Stimulated activated CD8-positive, alpha-beta memory T cell treated with anti-CD3 and anti-CD28 coated beads, Interleukin-4, amount 100 ng/mL, for 1 hour (primary cell): ENCODE measurements around the gene ERICH6B.

Experiments used
- DNase-seq, 2 donors: peaks; one replicate each; pipeline ENCODE4 v3.0.0-alpha.2; 2020; ENCODE audit warnings: low read depth in 2 of 2, low spot score in 1 of 2

ERICH6B gene

GRCh38 chr13:45602183-45603170, 13.1 kb downstream of the ERICH6B start:
- no peak for DNase-seq

- no peak for DNase-seq
Measured at GRCh38 chr13:45601680-45602079, 13.9 kb downstream of the ERICH6B start.

GRCh38 chr13:45598597-45598996, 16.9 kb downstream of the ERICH6B start:
- no peak for DNase-seq

GRCh38 chr13:45596800-45597475, 18.6 kb downstream of the ERICH6B start:
- no peak for DNase-seq

- no peak for DNase-seq
Measured at GRCh38 chr13:45595965-45596364, 19.6 kb downstream of the ERICH6B start.

GRCh38 chr13:45594764-45595163, 20.8 kb downstream of the ERICH6B start:
- no peak for DNase-seq

GRCh38 chr13:45594227-45594626, 21.3 kb downstream of the ERICH6B start:
- no peak for DNase-seq

- no peak for DNase-seq
Measured at GRCh38 chr13:45592758-45593157, 22.8 kb downstream of the ERICH6B start.

- no peak for DNase-seq
Measured at GRCh38 chr13:45590066-45590465, 25.5 kb downstream of the ERICH6B start.

GRCh38 chr13:45587897-45588296, 27.6 kb downstream of the ERICH6B start:
- no peak for DNase-seq

GRCh38 chr13:45584816-45585215, 30.7 kb downstream of the ERICH6B start:
- DNase-seq = no peak

- no peak for DNase-seq
Measured at GRCh38 chr13:45582408-45583076, 33.0 kb downstream of the ERICH6B start.

GRCh38 chr13:45576466-45576865, 39.1 kb downstream of the ERICH6B start:
- DNase-seq = no peak

- no peak for DNase-seq
Measured at GRCh38 chr13:45575830-45576180, 39.7 kb downstream of the ERICH6B start.

GRCh38 chr13:45575146-45575829, 40.3 kb downstream of the ERICH6B start:
- no peak for DNase-seq

GRCh38 chr13:45565331-45565730, 50.2 kb downstream of the ERICH6B start:
- no peak for DNase-seq

GRCh38 chr13:45564133-45564776, 51.3 kb downstream of the ERICH6B start:
- DNase-seq = no peak

GRCh38 chr13:45554604-45555109, 60.9 kb downstream of the ERICH6B start:
- DNase-seq = no peak

GRCh38 chr13:45548281-45548680, 67.3 kb downstream of the ERICH6B start:
- no peak for DNase-seq

GRCh38 chr13:45546410-45546765, 69.2 kb downstream of the ERICH6B start:
- DNase-seq = no peak
